Glutamatergic neuron (in vitro differentiated cells): ENCODE data around the gene ENG. TPM values are rescaled to one million over a fixed set of nuclear protein-coding genes. Genes with fewer than 3 reads are reported as not detected.
A peak's percentile ranks its signal among the peaks of the same experiment; 100 is the strongest.

Source experiments
- DNase-seq: peaks from one replicate; pipeline ENCODE4 v3.0.0; 2022
- H3K27ac Mint-ChIP-seq: one replicate; pipeline ENCODE4 v1.8.0; 2020; ENCODE audit warnings: mild to moderate bottlenecking, mixed read lengths, inconsistent platforms; ENCODE audit not compliant: unreplicated experiment
- H3K27me3 Mint-ChIP-seq: one replicate; pipeline ENCODE4 v1.8.0; 2020; ENCODE audit warnings: mild to moderate bottlenecking, moderate library complexity, mixed read lengths, inconsistent platforms; ENCODE audit not compliant: unreplicated experiment
- H3K36me3 Mint-ChIP-seq: one replicate; pipeline ENCODE4 v1.8.0; 2020; ENCODE audit warnings: mild to moderate bottlenecking, mixed read lengths, inconsistent platforms; ENCODE audit not compliant: unreplicated experiment
- H3K4me1 Mint-ChIP-seq: one replicate; pipeline ENCODE4 v1.8.0; 2020; ENCODE audit warnings: mild to moderate bottlenecking, low read depth, mixed read lengths, inconsistent platforms; ENCODE audit not compliant: unreplicated experiment
- H3K4me3 Mint-ChIP-seq: one replicate; pipeline ENCODE4 v1.8.0; 2020; ENCODE audit warnings: mild to moderate bottlenecking, mixed read lengths, inconsistent platforms; ENCODE audit not compliant: unreplicated experiment
- H3K9me3 Mint-ChIP-seq: one replicate; pipeline ENCODE4 v1.8.0; 2020; ENCODE audit warnings: mild to moderate bottlenecking, moderate library complexity, mixed read lengths, inconsistent platforms; ENCODE audit not compliant: unreplicated experiment
- total RNA-seq: library from RNA; stranded (reverse); fragmentation: NEBNext Ultra II Directional; extraction: Animal tissue kit (Norgen Biotek cat#: 25700); gene quantifications from one replicate; pipeline ENCODE4 v1.2.1, GENCODE V29; 2021; ENCODE audit not compliant: unreplicated experiment
- TF ChIP-seq, protein P1 (sequence below): fragments of 200-600 bp; sonication (generic); IDR thresholded peaks from one replicate; pipeline ENCODE4 v1.5.0; 2021; ENCODE audit not compliant: partially characterized antibody, unreplicated experiment

The ENG gene
- total RNA-seq, 1 donor from 2014 or later = not detected

DNA sequence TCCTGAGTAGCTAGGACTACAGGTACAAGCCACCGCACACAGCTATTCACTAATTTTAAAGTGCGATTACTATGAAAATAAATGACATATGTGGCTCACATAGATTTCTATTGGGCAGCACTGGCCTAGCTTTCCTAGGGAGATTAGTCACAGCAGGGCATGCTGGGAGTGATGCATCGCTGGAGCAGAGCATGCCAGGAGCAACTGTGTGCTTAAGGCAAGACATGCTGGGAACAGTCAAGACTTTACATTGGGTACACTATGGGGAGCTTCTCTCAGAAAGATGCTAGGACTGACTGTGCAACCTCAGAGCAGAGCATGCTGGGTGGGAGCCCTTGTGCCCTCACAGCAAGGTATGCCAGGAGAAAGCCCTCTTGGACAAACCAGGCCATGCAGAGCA is 35.6 kb upstream of the ENG start:
- TF ChIP-seq, protein P1, sequence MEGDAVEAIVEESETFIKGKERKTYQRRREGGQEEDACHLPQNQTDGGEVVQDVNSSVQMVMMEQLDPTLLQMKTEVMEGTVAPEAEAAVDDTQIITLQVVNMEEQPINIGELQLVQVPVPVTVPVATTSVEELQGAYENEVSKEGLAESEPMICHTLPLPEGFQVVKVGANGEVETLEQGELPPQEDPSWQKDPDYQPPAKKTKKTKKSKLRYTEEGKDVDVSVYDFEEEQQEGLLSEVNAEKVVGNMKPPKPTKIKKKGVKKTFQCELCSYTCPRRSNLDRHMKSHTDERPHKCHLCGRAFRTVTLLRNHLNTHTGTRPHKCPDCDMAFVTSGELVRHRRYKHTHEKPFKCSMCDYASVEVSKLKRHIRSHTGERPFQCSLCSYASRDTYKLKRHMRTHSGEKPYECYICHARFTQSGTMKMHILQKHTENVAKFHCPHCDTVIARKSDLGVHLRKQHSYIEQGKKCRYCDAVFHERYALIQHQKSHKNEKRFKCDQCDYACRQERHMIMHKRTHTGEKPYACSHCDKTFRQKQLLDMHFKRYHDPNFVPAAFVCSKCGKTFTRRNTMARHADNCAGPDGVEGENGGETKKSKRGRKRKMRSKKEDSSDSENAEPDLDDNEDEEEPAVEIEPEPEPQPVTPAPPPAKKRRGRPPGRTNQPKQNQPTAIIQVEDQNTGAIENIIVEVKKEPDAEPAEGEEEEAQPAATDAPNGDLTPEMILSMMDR = no peak
- peaks cover 4% of the 10 kb centered on the region for H3K4me1 Mint-ChIP-seq

DNA sequence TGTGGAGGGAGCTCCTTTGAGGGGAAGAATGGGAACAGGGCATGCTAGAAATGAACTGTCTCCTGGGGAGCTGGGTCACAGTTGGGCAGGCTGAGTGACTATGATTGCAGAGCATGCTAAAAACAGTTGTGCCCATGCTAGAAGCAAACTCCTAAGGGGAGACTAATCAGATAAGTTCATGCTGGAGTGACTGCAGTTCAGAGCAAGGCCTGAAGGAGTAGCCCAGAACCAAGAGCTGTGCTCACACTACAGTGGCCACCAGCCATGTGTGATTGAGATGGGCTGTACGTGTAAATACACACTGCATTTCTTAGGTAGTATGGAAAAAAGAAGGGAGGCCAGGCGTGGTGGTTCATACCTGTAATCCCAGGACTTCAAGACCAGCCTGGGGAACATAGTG is 33.3 kb upstream of the ENG start:
- Mint-ChIP-seq H3K36me3 (peaks cover 8% of the 10 kb centered on the region), H3K27me3 (peaks cover 5% of the 10 kb centered on the region), H3K4me1 (peaks cover 11% of the 10 kb centered on the region), H3K27ac (no peak overlapping the region), H3K4me3 (no peak overlapping the region), H3K9me3 (peaks cover 3% of the 10 kb centered on the region)
- DNase-seq = no peak
- TF ChIP-seq, protein P1 = peak; percentile 57

More for the DNA sequence above, 35.6 kb upstream of the ENG start:
- no peak overlapping the region for H3K27ac Mint-ChIP-seq
- H3K36me3 Mint-ChIP-seq = peaks cover 25% of the 10 kb centered on the region
- peaks cover 2% of the 10 kb centered on the region for H3K27me3 Mint-ChIP-seq
- no peak overlapping the region for H3K4me3 Mint-ChIP-seq
- peaks cover 3% of the 10 kb centered on the region for H3K9me3 Mint-ChIP-seq
- no peak for DNase-seq

DNA sequence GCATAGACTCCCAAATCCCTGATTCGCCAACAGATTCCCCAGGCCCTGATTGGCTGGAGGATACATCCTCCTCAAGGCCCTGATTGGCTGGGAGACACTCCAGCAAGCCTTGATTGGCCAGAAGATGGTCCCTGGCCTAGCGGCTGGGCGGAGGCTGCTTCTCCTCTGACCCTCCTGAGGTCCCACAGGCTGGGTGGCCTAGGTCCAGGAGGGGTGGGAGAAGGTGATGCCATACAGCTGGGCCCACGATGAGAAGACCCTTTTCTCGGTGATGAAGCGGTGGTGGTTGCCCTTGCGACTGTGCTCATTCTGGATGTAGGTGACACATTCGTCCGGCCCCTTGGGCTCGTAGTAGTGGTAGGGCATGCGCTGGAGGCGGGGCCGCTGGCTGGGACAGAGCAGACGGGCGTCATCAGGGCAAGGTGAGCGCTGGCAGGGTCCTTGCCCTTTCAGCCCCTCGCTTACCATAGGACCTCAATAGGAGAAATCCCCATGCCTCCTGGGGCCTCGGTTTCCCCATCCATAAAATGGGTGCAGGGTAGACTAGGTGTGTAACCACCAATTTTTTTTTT is 32.0 kb upstream of the ENG start:
- Mint-ChIP-seq H3K27ac (no peak overlapping the region), H3K27me3 (peaks cover 5% of the 10 kb centered on the region), H3K36me3 (peaks cover 4% of the 10 kb centered on the region), H3K4me1 (peaks cover 11% of the 10 kb centered on the region), H3K4me3 (no peak overlapping the region), H3K9me3 (peaks cover 3% of the 10 kb centered on the region)
- TF ChIP-seq, protein P1 = no peak
- no peak for DNase-seq

DNA sequence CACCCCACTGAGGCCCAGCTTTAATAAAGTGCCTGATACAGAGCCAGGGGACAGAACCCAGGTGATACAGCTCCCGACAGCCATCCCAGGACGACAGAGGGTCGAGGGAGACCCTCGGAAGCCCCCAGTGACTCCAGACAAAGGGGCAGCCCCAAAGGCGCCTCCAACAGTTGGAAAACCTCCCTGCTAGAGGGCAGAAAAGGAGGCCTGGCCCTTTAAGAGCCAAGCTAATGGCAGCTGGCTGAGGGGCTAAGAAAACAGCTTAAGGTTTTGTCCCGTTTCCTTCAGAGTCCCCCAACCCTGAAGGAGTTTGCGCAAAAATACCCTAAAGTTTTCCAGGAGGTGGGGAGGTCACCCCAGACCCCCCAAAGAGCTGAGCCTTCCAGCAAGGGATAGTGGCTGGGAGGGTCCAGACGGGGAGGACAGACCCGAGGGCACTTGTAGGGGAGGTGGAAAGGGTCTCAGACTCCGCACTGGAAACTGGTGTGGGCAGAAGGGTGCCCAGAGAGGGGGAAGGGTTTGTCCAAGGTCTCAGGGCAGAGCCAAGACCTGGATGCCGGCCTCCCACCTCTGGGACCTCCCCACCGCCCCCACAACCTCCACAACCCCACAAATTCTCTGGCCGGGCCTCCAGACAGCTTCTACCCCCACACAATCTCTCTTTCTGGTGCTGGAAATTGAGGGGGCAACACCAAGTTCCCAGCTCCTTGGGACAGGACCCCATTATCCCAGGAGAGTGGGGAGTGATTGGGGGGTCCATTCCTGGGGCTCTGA is 31.2 kb upstream of the ENG start:
- no peak for DNase-seq
- Mint-ChIP-seq H3K27me3 (peaks cover 5% of the 10 kb centered on the region), H3K36me3 (peaks cover 4% of the 10 kb centered on the region), H3K9me3 (no peaks in the 10 kb centered on the region), H3K4me3 (no peak overlapping the region), H3K27ac (peak overlapping the region; percentile 28), H3K4me1 (peaks cover 11% of the 10 kb centered on the region)
- TF ChIP-seq, protein P1 = no peak

DNA sequence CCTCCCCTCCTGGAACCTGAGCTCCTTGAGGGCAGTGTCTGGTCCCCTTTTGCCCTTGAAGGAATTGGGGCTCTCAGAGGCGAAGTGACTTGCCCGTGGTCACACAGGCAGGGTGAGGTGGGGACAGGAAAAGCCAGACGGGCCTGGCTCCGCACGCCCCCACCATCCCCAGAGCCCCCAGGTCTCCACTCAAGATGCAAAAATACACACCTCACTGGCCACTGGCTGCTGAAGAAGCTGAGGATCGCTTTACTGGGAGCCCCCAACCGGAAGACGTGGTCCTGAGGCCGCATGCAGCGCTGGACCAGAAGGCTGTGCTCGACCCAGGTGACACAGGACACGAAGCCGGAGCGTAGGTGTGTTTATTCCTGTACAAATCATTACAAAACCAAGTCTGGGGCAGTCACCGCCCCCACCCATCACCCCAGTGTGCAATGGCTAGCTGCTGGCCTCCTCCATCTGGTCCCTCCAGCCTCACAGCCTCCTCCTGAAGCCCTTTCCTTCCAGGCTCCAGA is 30.6 kb upstream of the ENG start:
- no peaks in the 10 kb centered on the region for H3K9me3 Mint-ChIP-seq
- no peak for DNase-seq
- H3K4me3 Mint-ChIP-seq = no peak overlapping the region
- H3K27me3 Mint-ChIP-seq = peaks cover 5% of the 10 kb centered on the region
- H3K4me1 Mint-ChIP-seq = peaks cover 11% of the 10 kb centered on the region
- TF ChIP-seq, protein P1 = no peak
- peak overlapping the region; percentile 28 for H3K27ac Mint-ChIP-seq
- peaks cover 4% of the 10 kb centered on the region for H3K36me3 Mint-ChIP-seq
